Measurements from ENCODE around the gene MRRF. TPM values are rescaled to one million over a fixed set of nuclear protein-coding genes. Genes with fewer than 3 reads are reported as not detected.

Gene MRRF
- total RNA-seq, 4 donors from 2014 or later, result 22.7 to 39.4 (median 38.2) TPM

GRCh38 chr9:122331523-122331927, 66.8 kb downstream of the MRRF start:
- TF ChIP-seq EP300 (IDR thresholded peaks at IDR 0.05), result no peak
- TF ChIP-seq POLR2A (IDR thresholded peaks at IDR 0.05), result no peak
- TF ChIP-seq CTCF (IDR thresholded peaks at IDR 0.05), result no peak
- Histone ChIP-seq H3K4me3 (no peak overlapping the region), H3K27ac (no peak overlapping the region), H3K36me3 (peaks cover 0 to 23% (median 0%) of the 10 kb centered on the region in 3 donors), H3K4me1 (no peaks in the 10 kb centered on the region), H3K9me3 (no peaks in the 10 kb centered on the region), H3K27me3 (no peaks in the 10 kb centered on the region)
- no peak for DNase-seq (ENCODE audit: low spot score in 2 of 2)
- WGBS, 2 donors, result 57 to 65% methylated on average over 3 of the region's 3 CpGs

- H3K27ac ChIP-seq, result no peak overlapping the region
- DNase-seq (ENCODE audit: low spot score in 2 of 2), result no peak
These were observed 67.4 kb downstream of the MRRF start for GRCh38 chr9:122332083-122332482.

GRCh38 chr9:122332644-122333043, 68.0 kb downstream of the MRRF start:
- Histone ChIP-seq H3K4me3 (no peak overlapping the region), H3K27me3 (no peaks in the 10 kb centered on the region), H3K4me1 (no peaks in the 10 kb centered on the region), H3K27ac (no peak overlapping the region), H3K9me3 (no peaks in the 10 kb centered on the region), H3K36me3 (peaks cover 0 to 17% (median 0%) of the 10 kb centered on the region in 3 donors)
- 48 to 52% methylated on average over 7 of the region's 7 CpGs for WGBS, 2 donors
- TF ChIP-seq POLR2A (IDR thresholded peaks at IDR 0.05), result no peak
- TF ChIP-seq EP300 (IDR thresholded peaks at IDR 0.05), result no peak
- TF ChIP-seq CTCF (IDR thresholded peaks at IDR 0.05), result no peak
- no peak for DNase-seq (ENCODE audit: low spot score in 2 of 2)

More at GRCh38 chr9:122332083-122332482, 67.4 kb downstream of the MRRF start:
- Histone ChIP-seq H3K36me3 (peaks cover 0 to 20% (median 0%) of the 10 kb centered on the region in 3 donors), H3K4me1 (no peaks in the 10 kb centered on the region), H3K9me3 (no peaks in the 10 kb centered on the region), H3K4me3 (no peak overlapping the region), H3K27me3 (no peaks in the 10 kb centered on the region)
- WGBS, 2 donors, result 37 to 38% methylated on average over 6 of the region's 6 CpGs
- TF ChIP-seq EP300 (IDR thresholded peaks at IDR 0.05), result peak in 1 of 2 donors; percentile 51
- TF ChIP-seq POLR2A (IDR thresholded peaks at IDR 0.05), result no peak

- WGBS, 2 donors, result 64 to 67% methylated on average over 10 of the region's 10 CpGs
- Histone ChIP-seq H3K4me3 (no peak overlapping the region), H3K27ac (no peak overlapping the region), H3K36me3 (peaks cover 0 to 17% (median 0%) of the 10 kb centered on the region in 3 donors), H3K27me3 (no peaks in the 10 kb centered on the region), H3K9me3 (no peaks in the 10 kb centered on the region), H3K4me1 (no peaks in the 10 kb centered on the region)
- TF ChIP-seq POLR2A (IDR thresholded peaks at IDR 0.05) (no peak), EP300 (IDR thresholded peaks at IDR 0.05) (no peak), CTCF (IDR thresholded peaks at IDR 0.05) (no peak)
- no peak for DNase-seq (ENCODE audit: low spot score in 2 of 2)
These were observed 68.6 kb downstream of the MRRF start for GRCh38 chr9:122333169-122333808.

- H3K27ac ChIP-seq, result no peak overlapping the region
- H3K4me3 ChIP-seq, result no peak overlapping the region
- no peaks in the 10 kb centered on the region for H3K9me3 ChIP-seq
- H3K4me1 ChIP-seq, result no peaks in the 10 kb centered on the region
- 69% methylated on average over 4 of the region's 4 CpGs for WGBS, 2 donors
- TF ChIP-seq CTCF (IDR thresholded peaks at IDR 0.05) (no peak), POLR2A (IDR thresholded peaks at IDR 0.05) (no peak), EP300 (IDR thresholded peaks at IDR 0.05) (no peak)
- no peaks in the 10 kb centered on the region for H3K27me3 ChIP-seq
- H3K36me3 ChIP-seq, result peaks cover 0 to 9% (median 0%) of the 10 kb centered on the region in 3 donors
- DNase-seq (ENCODE audit: low spot score in 2 of 2), result no peak
These were observed 70.2 kb downstream of the MRRF start for GRCh38 chr9:122334916-122335315.

Data from tibial nerve (tissue), 4 donors.